HUES6 (cell line): Measurements from ENCODE around the gene PCDH18.

Experiments used
- H3K27ac ChIP-seq: 2 replicates; pipeline ENCODE4 v1.7.0; 2013; ENCODE audit warnings: low read depth, mild to moderate bottlenecking, low read length, inconsistent platforms
- H3K27me3 ChIP-seq: 2 replicates; pipeline ENCODE4 v1.6.1; 2013; ENCODE audit warnings: low read length; ENCODE audit not compliant: control insufficient read depth, insufficient read depth
- H3K36me3 ChIP-seq: 2 replicates; pipeline ENCODE4 v1.6.1; 2013; ENCODE audit warnings: low read length; ENCODE audit not compliant: control insufficient read depth, insufficient read depth
- H3K4me1 ChIP-seq: 2 replicates; pipeline ENCODE4 v1.6.1; 2013; ENCODE audit warnings: low read length; ENCODE audit not compliant: control insufficient read depth, insufficient read depth
- H3K4me3 ChIP-seq: 2 replicates; pipeline ENCODE4 v1.5.1; 2013; ENCODE audit warnings: low read depth, low read length
- H3K9ac ChIP-seq: one replicate; pipeline ENCODE4 v1.6.1; 2013; ENCODE audit warnings: mild to moderate bottlenecking, low read length
- H3K9me3 ChIP-seq: 2 replicates; pipeline ENCODE4 v1.6.1; 2013; ENCODE audit warnings: low read depth, low read length; ENCODE audit not compliant: control insufficient read depth, insufficient read depth

The PCDH18 gene

GRCh38 chr4:137531986-137532868, at the start of gene PCDH18:
PCDH18 (minus strand) TSS chr4:137532494; CDS start chr4:137532088, 406 bp downstream.
- H3K27ac ChIP-seq = peak within 1 kb of the TSS; percentile 75

GRCh38 chr4:137576446-137576845, 44.2 kb upstream of the PCDH18 start:
- Histone ChIP-seq H3K36me3 (no peaks in the 10 kb centered on the region), H3K27me3 (no peaks in the 10 kb centered on the region), H3K4me1 (no peaks in the 10 kb centered on the region; the same call in 1 of the 2 replicates), H3K4me3 (no peak overlapping the region), H3K27ac (no peak overlapping the region), H3K9me3 (no peaks in the 10 kb centered on the region), H3K9ac (no peak overlapping the region)

More at GRCh38 chr4:137531986-137532868, at the start of gene PCDH18:
- Histone ChIP-seq H3K4me3 (peak within 1 kb of the TSS; percentile 79), H3K9ac (peak within 1 kb of the TSS; percentile 86), H3K27me3 (no peaks in the 10 kb centered on the region), H3K36me3 (peaks cover 31% of the 10 kb centered on the region), H3K9me3 (no peaks in the 10 kb centered on the region), H3K4me1 (peaks cover 51% of the 10 kb centered on the region)

- Histone ChIP-seq H3K27ac (no peak overlapping the region), H3K4me1 (no peaks in the 10 kb centered on the region; the same call in 1 of the 2 replicates), H3K27me3 (no peaks in the 10 kb centered on the region), H3K4me3 (no peak overlapping the region), H3K9ac (no peak overlapping the region), H3K36me3 (no peaks in the 10 kb centered on the region), H3K9me3 (no peaks in the 10 kb centered on the region)
These were observed 40.4 kb upstream of the PCDH18 start for GRCh38 chr4:137572647-137573046.

- Histone ChIP-seq H3K27me3 (no peaks in the 10 kb centered on the region), H3K27ac (no peak overlapping the region), H3K36me3 (no peaks in the 10 kb centered on the region), H3K9ac (no peak overlapping the region), H3K9me3 (no peaks in the 10 kb centered on the region), H3K4me3 (no peak overlapping the region), H3K4me1 (no peaks in the 10 kb centered on the region; the same call in 1 of the 2 replicates)
These were observed 39.9 kb upstream of the PCDH18 start for GRCh38 chr4:137572163-137572562.

- H3K27me3 ChIP-seq = no peaks in the 10 kb centered on the region
- H3K9ac ChIP-seq = no peak overlapping the region
- H3K9me3 ChIP-seq = no peaks in the 10 kb centered on the region
- no peaks in the 10 kb centered on the region for H3K4me1 ChIP-seq
- H3K27ac ChIP-seq = no peak overlapping the region
- no peaks in the 10 kb centered on the region for H3K36me3 ChIP-seq
- no peak overlapping the region for H3K4me3 ChIP-seq
These were observed 27.5 kb upstream of the PCDH18 start for GRCh38 chr4:137559801-137560200.

GRCh38 chr4:137558951-137559350, 26.7 kb upstream of the PCDH18 start:
- Histone ChIP-seq H3K4me1 (no peaks in the 10 kb centered on the region), H3K27me3 (no peaks in the 10 kb centered on the region), H3K9me3 (no peaks in the 10 kb centered on the region), H3K9ac (no peak overlapping the region), H3K4me3 (no peak overlapping the region), H3K27ac (no peak overlapping the region), H3K36me3 (no peaks in the 10 kb centered on the region)

- Histone ChIP-seq H3K9me3 (no peaks in the 10 kb centered on the region), H3K36me3 (no peaks in the 10 kb centered on the region), H3K4me3 (no peak overlapping the region), H3K27me3 (no peaks in the 10 kb centered on the region), H3K27ac (no peak overlapping the region), H3K9ac (no peak overlapping the region), H3K4me1 (peaks cover 52% of the 10 kb centered on the region)
These were observed 13.2 kb upstream of the PCDH18 start for GRCh38 chr4:137545461-137545861.

- Histone ChIP-seq H3K9me3 (no peaks in the 10 kb centered on the region), H3K27ac (peak overlapping the region; percentile 39), H3K27me3 (no peaks in the 10 kb centered on the region), H3K4me3 (peak overlapping the region; percentile 9; the same call in 1 of the 2 replicates), H3K4me1 (peaks cover 52% of the 10 kb centered on the region), H3K36me3 (no peaks in the 10 kb centered on the region), H3K9ac (no peak overlapping the region)
These were observed 11.4 kb upstream of the PCDH18 start for GRCh38 chr4:137543648-137544047.

GRCh38 chr4:137543198-137543597, 10.9 kb upstream of the PCDH18 start:
- Histone ChIP-seq H3K4me1 (peaks cover 52% of the 10 kb centered on the region), H3K27ac (peak overlapping the region; percentile 39), H3K4me3 (0 out of 2 replicates have a peak overlapping the region, but pooled peaks have one; percentile 9)

GRCh38 chr4:137541876-137542646, 9.8 kb upstream of the PCDH18 start:
- Histone ChIP-seq H3K9me3 (no peaks in the 10 kb centered on the region), H3K9ac (peak overlapping the region; percentile 32), H3K27me3 (no peaks in the 10 kb centered on the region), H3K4me1 (peaks cover 53% of the 10 kb centered on the region), H3K36me3 (no peaks in the 10 kb centered on the region), H3K4me3 (no peak overlapping the region), H3K27ac (peak overlapping the region; percentile 37; the same call in 1 of the 2 replicates)

More at GRCh38 chr4:137543198-137543597, 10.9 kb upstream of the PCDH18 start:
- H3K9ac ChIP-seq = no peak overlapping the region
- no peaks in the 10 kb centered on the region for H3K9me3 ChIP-seq
- no peaks in the 10 kb centered on the region for H3K27me3 ChIP-seq
- H3K36me3 ChIP-seq = no peaks in the 10 kb centered on the region

- peak overlapping the region; percentile 31; the same call in 1 of the 2 replicates for H3K27ac ChIP-seq
- H3K9me3 ChIP-seq = no peaks in the 10 kb centered on the region
- no peaks in the 10 kb centered on the region for H3K27me3 ChIP-seq
- peaks cover 62% of the 10 kb centered on the region for H3K4me1 ChIP-seq
- no peak overlapping the region for H3K9ac ChIP-seq
- H3K36me3 ChIP-seq = no peaks in the 10 kb centered on the region
- no peak overlapping the region for H3K4me3 ChIP-seq
These were observed 8.9 kb upstream of the PCDH18 start for GRCh38 chr4:137541181-137541580.
